ENCODE results near the gene SST.
A peak's percentile ranks its signal among the peaks of the same experiment; 100 is the strongest.
"Not testable (repeated sequence)": the region's sequence is repeated elsewhere in the genome, so short reads cannot be mapped to it uniquely, and the experiment has no call there.

Gene SST

GRCh38 chr3:187651282-187651681, 18.9 kb downstream of the SST start:
- no peak for DNase-seq (ENCODE audit: low read depth)
- H3K4me3 ChIP-seq (ENCODE audit: low read depth, low read length), result no peak overlapping the region
- TF ChIP-seq CTCF (IDR thresholded peaks at IDR 0.05; ENCODE audit: control insufficient read depth, extremely low read depth, insufficient read depth), result no peak

GRCh38 chr3:187648177-187648576, 22.0 kb downstream of the SST start:
- no peak overlapping the region for H3K4me3 ChIP-seq (ENCODE audit: low read depth, low read length)
- TF ChIP-seq CTCF (IDR thresholded peaks at IDR 0.05; ENCODE audit: control insufficient read depth, extremely low read depth, insufficient read depth), result no peak
- DNase-seq (ENCODE audit: low read depth), result no peak

GRCh38 chr3:187646906-187647660, 23.1 kb downstream of the SST start:
- TF ChIP-seq CTCF (IDR thresholded peaks at IDR 0.05; ENCODE audit: control insufficient read depth, extremely low read depth, insufficient read depth), result no peak
- H3K4me3 ChIP-seq (ENCODE audit: low read depth, low read length), result no peak overlapping the region
- no peak for DNase-seq (ENCODE audit: low read depth)

GRCh38 chr3:187645379-187645778, 24.8 kb downstream of the SST start:
- not testable (repeated sequence) for DNase-seq (ENCODE audit: low read depth); H3K4me3 ChIP-seq (ENCODE audit: low read depth, low read length)

GRCh38 chr3:187642861-187643260, 27.3 kb downstream of the SST start:
- DNase-seq (ENCODE audit: low read depth), result no peak
- no peak for TF ChIP-seq CTCF (IDR thresholded peaks at IDR 0.05; ENCODE audit: control insufficient read depth, extremely low read depth, insufficient read depth)
- H3K4me3 ChIP-seq (ENCODE audit: low read depth, low read length), result no peak overlapping the region

- TF ChIP-seq CTCF (IDR thresholded peaks at IDR 0.05; ENCODE audit: control insufficient read depth, extremely low read depth, insufficient read depth), result no peak
- H3K4me3 ChIP-seq (ENCODE audit: low read depth, low read length), result no peak overlapping the region
- peak; percentile 56 for DNase-seq (ENCODE audit: low read depth)
These were observed 28.7 kb downstream of the SST start for GRCh38 chr3:187641320-187642016.

GRCh38 chr3:187640569-187641059, 29.6 kb downstream of the SST start:
- no peak for DNase-seq (ENCODE audit: low read depth)
- TF ChIP-seq CTCF (IDR thresholded peaks at IDR 0.05; ENCODE audit: control insufficient read depth, extremely low read depth, insufficient read depth), result no peak
- no peak overlapping the region for H3K4me3 ChIP-seq (ENCODE audit: low read depth, low read length)

Measured in LNCaP clone FGC (cell line).